HG02884 (cell line): ENCODE data around the gene ESPNL.

Experiments
- ATAC-seq: cut with Tn5 transposase; IDR thresholded peaks from one replicate; pipeline ENCODE4 v1.9.1; 2021; ENCODE audit warnings: mild to moderate bottlenecking, moderate library complexity; ENCODE audit not compliant: unreplicated experiment

Gene ESPNL

GRCh38 chr2:238075397-238075796, 24.7 kb upstream of the ESPNL start:
- no peak for ATAC-seq

GRCh38 chr2:238077292-238077691, 22.8 kb upstream of the ESPNL start:
- ATAC-seq: no peak

GRCh38 chr2:238079874-238080327, 20.2 kb upstream of the ESPNL start:
- no peak for ATAC-seq

- no peak for ATAC-seq
Observed at GRCh38 chr2:238080518-238080917, 19.6 kb upstream of the ESPNL start.

GRCh38 chr2:238081150-238081549, 19.0 kb upstream of the ESPNL start:
- ATAC-seq: no peak

- ATAC-seq: no peak
Observed at GRCh38 chr2:238081561-238081960, 18.6 kb upstream of the ESPNL start.

GRCh38 chr2:238082151-238082550, 18.0 kb upstream of the ESPNL start:
- no peak for ATAC-seq

- no peak for ATAC-seq
Observed at GRCh38 chr2:238082827-238083226, 17.3 kb upstream of the ESPNL start.

- no peak for ATAC-seq
Observed at GRCh38 chr2:238083919-238084318, 16.2 kb upstream of the ESPNL start.

GRCh38 chr2:238084761-238085160, 15.4 kb upstream of the ESPNL start:
- ATAC-seq: no peak

GRCh38 chr2:238085899-238086298, 14.2 kb upstream of the ESPNL start:
- no peak for ATAC-seq

- no peak for ATAC-seq
Observed at GRCh38 chr2:238087211-238087610, 12.9 kb upstream of the ESPNL start.

- no peak for ATAC-seq
Observed at GRCh38 chr2:238090887-238091286, 9.3 kb upstream of the ESPNL start.

GRCh38 chr2:238091436-238092060, 8.6 kb upstream of the ESPNL start:
- ATAC-seq: no peak

- ATAC-seq: no peak
Observed at GRCh38 chr2:238092486-238093035, 7.6 kb upstream of the ESPNL start.

- no peak for ATAC-seq
Observed at GRCh38 chr2:238093181-238094140, 6.7 kb upstream of the ESPNL start.

- no peak for ATAC-seq
Observed at GRCh38 chr2:238094438-238095022, 5.6 kb upstream of the ESPNL start.

GRCh38 chr2:238095143-238095542, 5.0 kb upstream of the ESPNL start:
- ATAC-seq: no peak

- ATAC-seq: no peak
Observed at GRCh38 chr2:238096311-238097011, 3.7 kb upstream of the ESPNL start.

GRCh38 chr2:238097201-238097987, 2.7 kb upstream of the ESPNL start:
- ATAC-seq: no peak
